ENCODE measurements around the gene MED28.
A peak's percentile ranks its signal among the peaks of the same experiment; 100 is the strongest.
"Not testable (repeated sequence)": the region's sequence is repeated elsewhere in the genome, so short reads cannot be mapped to it uniquely, and the experiment has no call there.

MED28 gene, protein sequence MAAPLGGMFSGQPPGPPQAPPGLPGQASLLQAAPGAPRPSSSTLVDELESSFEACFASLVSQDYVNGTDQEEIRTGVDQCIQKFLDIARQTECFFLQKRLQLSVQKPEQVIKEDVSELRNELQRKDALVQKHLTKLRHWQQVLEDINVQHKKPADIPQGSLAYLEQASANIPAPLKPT

DNA sequence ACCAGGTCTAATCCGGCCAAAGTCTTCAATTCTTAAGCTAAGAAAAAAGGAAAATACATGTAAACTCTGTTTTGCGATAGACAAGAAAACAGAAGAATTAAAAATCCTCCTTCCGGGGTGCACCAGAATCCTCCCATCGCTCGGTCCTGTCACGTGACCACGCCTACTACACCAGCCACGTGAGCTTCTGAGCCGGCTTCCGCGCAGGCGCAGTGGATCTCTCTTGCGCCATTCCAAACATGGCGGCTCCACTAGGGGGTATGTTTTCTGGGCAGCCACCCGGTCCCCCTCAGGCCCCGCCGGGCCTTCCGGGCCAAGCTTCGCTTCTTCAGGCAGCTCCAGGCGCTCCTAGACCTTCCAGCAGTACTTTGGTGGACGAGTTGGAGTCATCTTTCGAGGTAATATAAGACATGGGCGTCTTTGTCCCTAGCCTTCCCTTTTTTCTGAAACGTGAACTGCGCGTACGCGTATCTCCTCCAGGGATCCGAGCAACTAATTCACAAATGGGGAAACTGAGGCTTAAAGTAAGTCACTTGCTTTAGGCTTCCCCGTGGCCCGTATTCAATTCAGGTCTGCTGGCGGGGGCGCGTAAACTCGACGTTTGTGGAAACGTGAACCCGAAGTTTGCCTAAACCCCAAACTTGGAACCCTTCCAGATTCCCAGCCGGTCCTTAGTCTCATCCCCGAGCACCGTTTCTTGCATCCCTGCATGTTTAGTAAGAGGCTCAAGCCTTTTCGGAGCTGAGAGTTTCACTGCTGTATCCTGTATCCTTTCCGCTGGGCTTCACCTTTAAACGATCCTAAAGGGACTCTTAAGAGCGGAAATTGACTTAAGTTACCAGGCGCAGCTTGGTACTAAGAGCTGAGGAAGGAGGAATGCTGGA, at the start of gene MED28:
MED28 (plus strand) TSS at position 226 of the 884 bp plus-strand sequence; CDS start at position 240, 14 bp downstream.
- peak; percentile 99 for DNase-seq

DNA sequence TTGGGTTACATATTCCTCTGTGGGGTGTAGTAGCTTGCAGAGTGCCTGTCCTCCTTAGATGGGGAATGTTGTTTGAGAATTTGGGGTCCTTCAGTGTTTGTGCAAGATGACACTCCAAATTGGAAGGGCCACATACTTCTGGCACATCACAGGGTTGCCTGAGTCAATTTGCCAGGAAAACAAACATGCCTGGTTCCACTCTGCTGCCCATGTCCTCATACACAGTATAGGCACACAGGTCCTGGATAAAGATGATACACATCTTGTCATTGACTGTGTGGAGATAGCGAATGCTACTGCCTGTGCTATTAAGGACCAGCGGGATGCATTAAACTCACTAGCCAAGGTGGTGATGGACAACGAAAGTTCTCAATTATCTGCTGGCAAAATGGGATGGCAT, 48.6 kb upstream of the MED28 start:
- no peak for DNase-seq

DNA sequence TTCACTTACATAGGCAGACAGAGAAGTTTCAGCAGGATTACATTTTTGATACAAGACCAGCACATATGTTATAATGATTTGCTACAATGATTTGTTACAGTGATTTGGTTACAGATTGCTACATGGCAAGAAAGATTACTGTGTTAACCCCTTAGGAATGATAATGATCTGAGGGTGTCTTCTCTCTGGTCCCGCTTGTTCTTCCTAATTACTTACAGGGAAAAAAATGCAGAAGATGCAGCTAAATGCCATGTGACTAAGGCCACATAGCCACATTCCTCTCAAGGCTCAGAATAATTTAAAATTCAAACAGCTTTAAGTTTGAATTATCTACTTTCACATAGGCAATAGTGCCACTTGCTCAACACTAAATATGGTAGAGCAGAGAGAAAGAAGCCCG, 47.2 kb upstream of the MED28 start:
- no peak for DNase-seq

DNA sequence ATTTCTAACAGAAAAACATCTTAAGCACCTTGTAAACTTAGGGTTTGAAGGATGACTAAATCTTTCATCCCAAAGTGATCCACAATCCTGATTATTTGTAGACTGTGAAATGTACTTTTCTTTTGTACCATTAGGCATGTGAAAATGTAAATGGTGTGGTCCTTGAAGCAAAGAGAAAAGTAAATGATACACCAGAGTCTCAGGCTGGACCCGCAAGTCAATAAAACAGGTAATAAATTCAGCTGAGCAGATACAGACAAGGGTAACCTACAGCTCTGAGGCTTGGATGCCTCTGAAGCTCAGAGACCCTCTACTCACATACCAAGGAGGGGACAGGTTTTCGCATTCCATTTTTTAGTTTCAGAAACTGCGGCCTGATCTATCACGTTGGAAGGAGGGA, 40.2 kb upstream of the MED28 start:
- no peak for DNase-seq

DNA sequence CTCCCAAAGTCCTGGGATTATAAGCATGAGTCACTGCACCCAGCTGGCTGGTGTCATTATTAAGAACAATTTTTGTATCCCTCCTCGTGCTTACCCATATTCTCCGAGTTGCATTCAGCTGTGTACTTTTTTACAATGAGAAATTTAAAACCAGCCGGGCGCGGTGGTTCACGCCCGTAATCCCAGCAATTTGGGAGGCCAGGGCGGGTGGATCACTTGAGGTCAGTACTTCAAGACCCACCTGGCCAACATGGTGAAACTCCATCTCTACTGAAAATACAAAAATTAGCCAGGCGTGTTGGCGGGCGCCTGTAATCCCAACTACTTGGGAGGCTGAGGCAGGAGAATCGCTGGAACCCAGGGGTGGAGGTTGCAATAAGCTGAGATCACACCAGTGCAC, 39.3 kb upstream of the MED28 start:
- not testable (repeated sequence) for DNase-seq

DNA sequence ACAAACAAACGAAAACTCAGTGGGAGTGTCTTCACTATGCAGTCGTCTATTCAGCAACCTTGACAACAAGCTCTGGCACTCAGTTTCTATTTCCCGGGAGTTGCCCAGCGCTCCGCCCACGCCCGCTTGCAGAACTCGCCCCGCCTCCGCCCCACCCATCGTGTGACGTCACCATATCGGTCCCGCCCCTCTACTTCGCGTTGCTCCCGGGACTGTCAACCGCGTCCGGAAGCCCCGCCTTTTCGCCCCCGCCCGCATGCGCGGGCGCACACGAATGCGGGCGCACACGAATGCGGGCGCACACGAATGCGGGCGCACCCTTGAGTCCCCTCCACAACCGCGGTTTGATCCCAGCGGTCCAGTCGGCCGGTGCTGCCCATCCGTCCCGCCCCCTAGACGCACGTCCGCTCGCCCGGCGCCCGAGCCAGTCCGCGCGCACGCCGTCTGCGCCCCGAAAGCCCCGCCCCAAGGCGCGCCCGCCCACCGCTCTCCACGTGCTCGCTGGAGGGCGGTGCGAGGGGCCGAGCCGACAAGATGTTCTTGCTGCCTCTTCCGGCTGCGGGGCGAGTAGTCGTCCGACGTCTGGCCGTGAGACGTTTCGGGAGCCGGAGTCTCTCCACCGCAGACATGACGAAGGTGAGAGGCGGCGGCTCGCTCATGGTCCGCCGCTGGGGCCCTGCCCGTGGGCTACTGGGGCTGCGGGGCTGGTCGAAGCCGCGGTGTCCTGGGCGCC, 37.3 kb upstream of the MED28 start, which contains the start of gene LAP3:
LAP3 (plus strand) TSS at position 267 of the 733 bp plus-strand sequence; CDS start at position 535, 268 bp downstream.
- DNase-seq, result peak; percentile 99

DNA sequence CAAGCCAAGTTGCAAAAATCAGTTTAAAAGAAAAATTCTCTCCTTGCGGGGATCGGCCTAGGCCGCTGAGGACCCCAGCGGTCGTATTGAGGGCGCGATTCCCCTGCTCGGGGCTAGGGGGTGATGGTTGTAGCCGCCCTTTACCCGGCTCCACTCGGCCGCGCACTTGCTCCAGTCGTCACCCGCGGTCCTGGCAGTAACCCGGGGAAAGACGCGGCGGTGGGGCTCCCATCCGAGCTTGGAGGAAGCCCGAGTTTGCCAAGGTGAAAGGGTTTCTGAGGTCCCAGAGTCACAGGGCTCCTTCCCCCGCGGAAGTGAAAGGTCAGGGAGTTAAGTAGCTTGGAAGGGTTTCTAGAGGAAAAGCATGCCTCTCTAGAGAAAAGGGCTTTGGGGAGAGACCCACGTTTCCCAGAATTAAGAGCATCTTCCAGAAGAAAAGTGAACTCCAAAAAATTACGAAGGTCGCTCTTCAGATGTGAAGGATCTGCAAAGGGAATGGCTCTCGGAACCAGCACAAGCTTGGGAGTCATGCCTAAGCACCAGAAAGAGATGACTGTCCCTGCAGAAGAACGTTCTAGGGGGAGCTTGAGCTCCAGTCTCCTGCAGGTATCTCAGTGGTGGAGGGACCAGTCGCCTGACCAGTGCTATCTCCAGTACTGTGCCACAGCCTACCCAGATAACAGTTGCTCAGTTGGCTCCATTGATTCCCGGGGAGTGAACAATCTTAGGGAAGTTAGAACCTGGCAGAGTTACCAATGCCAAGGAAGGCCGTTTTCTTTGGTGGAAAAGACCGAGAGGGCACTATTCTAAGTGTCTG, 36.6 kb upstream of the MED28 start:
- DNase-seq, result peak; percentile 73

DNA sequence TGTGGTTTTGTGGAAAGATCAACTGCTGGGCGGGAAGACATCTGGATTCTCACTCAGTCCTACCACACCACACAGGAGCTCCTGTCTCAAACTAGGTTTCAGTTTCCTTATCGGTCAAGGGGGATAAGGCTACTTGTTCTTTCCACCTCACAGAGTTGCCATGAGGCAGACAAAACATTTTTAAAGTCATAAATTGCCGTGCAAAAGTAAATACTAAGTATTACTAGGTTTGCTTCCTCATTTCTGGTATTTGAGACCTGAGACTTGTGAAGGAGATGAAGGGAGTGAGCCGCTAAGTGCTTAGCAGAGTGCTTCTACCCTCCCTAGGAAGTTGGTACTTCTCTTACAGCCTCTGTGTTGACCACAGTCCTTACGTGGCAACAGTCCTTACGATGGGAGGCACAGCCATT, 36.0 kb upstream of the MED28 start:
- peak; percentile 15 for DNase-seq

DNA sequence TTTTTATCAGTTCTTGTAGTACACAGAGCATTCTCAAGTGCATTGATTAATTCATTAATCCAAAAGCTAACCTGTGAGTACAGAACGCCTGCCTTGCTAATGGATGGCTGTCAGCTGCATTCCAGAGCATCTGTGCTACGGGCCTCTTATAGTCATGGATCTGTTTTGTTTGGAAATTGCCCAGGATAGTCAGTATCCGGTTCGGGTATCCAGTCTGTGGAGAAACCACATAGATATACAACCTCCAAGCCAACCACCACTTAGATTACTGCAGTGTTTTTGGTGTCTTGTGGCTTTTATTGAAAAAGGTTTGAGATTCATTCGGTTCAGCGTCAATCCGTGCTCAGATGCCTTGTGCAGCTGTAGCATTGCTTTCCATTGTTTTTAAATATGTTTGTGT, 33.5 kb upstream of the MED28 start:
- DNase-seq, result no peak

DNA sequence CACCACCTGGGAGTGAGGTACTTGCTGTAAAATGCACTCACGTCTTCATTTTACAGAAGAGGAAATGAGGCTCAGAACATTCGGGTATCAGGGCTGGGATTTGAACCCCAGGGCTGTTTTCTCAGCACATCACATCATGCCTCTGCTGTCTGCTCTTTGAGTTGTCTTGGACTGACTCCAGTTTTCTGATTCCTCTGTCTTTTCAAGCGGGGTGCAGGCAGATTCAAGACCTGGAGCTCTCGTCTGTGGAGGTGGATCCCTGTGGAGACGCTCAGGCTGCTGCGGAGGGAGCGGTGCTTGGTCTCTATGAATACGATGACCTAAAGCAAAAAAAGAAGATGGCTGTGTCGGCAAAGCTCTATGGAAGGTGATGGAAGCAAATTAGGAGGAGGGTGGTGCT, 31.2 kb upstream of the MED28 start:
- DNase-seq, result no peak

DNA sequence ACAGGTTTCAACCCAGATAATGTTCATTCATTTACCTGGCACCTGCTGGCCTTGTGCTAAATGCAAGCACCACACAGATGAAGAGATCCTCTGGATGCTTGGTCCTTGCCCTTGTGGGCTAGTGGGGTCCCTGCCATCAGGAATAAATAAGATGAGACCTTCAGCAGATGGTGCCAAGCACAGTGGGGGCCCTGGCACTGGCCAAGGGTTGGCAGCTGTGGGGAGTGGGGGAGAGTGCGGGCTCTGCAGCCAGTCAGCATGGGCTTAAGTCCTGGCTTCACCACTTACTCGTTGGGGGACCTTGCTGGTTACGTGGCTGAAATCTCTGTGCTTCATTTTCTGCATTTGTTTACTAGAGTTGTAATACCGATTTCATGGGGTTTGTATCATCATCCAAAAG, 30.5 kb upstream of the MED28 start:
- no peak for DNase-seq

DNA sequence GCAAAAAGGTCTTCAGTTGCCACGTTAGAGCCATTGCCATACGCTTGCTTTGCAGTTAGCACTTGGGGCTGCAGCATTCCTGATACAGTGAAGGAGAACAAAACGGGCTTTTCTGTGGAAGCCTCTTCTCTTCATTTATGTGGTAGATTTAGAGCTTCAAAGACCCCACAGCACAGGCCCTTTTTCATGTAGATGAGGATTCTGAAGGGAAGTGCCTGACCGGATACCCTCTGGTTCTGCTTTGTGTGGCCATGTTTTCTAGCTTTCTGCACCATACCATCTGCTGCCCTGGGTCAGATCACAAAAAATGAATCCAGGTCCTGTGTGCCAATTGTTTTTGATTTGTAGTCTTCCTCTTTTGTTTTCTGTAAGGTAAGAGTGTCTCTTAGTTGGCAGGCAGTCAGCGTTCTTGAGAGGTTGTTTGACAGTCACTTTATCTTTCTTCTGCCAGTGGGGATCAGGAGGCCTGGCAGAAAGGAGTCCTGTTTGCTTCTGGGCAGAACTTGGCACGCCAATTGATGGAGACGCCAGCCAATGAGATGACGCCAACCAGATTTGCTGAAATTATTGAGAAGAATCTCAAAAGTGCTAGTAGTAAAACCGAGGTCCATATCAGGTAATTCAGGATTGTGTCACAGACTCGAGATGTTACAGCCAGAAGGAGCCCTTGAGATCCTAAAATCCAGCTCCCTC, 29.8 kb upstream of the MED28 start:
- DNase-seq, result no peak

DNA sequence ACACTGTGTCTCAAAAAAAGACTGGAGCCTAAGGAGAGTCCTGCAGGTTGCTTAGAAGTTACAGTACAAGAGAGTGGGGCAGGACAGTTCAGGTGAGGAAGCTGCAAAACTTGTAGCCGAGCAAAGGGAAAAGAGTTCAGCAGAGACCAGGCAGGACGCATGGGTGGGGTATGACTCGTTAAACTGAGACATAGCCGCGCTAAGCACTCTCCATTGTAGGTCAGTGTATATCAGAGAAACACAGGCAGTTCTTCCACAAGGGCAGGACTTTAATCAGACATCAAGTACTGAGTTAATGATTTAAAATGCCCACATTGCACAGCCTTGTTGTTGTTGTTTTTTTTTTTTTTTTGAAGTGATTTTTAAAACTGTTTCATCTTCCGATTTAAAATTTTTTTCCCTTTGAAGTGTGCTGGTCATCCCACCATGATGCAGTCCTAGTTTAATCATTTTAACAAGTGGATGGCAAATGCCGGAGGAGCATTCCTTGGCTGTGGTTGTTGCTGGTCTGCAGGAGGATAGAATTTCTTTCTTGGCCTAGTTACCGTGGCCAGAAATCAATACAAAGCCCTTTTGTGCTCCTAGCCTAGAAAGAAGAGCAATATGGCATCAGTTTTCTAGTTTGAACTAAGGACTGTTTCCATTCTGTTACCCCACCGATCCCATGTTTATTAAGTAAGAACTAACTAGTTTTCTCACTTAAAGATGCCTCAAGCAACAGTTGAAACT, 27.2 kb upstream of the MED28 start:
- DNase-seq, result no peak

DNA sequence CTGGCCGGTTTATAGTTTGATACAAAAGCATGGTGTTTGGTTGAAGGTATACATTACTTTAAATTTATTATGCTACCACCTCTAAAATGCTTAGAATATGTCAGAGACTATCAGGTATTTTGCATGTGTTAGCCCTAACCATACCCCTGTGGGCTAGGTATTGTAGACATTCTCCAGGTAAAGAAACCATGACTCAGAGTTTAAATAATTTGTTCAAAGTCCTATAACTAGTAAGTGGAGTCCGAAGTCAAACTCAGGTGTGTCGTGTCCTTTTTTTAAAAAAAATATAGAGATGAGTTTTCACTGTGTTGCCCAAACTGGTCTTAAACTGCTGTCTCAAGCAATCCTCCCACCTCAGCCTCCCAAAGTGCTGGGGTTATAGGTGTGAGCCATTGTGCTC, 25.1 kb upstream of the MED28 start:
- DNase-seq, result no peak

DNA sequence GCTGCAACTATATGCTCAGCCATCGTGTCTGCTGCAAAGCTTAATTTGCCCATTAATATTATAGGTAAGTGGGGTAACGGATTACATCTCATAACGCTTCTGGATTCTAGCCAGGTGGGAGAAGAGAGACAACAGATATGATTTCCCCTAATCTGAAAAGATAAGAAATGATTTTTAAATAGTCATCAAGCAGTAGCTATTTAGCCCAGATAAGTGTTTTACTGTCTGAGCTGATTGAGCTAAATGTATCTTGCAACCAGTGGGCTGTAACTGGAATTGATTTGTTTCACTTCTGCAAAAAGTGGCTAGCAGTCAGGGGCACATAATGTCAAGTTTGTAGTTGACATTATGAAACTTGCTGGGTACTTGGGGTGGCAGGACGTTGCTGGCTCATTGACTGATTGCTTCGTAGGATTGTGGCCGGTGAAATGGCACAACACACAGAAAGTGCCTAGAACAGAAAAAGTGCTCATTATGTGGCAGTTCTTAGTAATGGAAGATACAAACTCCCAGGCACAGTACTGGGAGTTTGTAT, 18.9 kb upstream of the MED28 start:
- no peak for DNase-seq

DNA sequence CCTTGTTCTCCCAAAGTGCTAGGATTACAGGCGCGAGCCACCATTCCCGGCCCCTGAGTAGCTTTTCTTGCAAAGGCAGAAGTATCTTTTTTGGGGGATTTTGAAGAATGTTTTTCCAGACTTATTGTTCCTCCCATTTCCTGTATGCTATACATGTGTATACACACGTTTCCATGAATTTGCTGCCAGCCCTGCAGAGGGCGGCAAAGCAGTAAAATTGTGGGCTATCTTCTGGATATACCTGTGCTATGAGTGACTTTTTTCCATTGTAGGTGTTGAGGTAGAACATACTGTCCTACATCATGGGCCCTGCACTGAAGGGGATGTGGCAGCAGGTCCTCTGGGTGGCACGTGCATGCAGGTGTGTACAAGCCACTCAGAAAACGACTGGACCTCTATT, 16.9 kb upstream of the MED28 start:
- DNase-seq, result peak; percentile 81

DNA sequence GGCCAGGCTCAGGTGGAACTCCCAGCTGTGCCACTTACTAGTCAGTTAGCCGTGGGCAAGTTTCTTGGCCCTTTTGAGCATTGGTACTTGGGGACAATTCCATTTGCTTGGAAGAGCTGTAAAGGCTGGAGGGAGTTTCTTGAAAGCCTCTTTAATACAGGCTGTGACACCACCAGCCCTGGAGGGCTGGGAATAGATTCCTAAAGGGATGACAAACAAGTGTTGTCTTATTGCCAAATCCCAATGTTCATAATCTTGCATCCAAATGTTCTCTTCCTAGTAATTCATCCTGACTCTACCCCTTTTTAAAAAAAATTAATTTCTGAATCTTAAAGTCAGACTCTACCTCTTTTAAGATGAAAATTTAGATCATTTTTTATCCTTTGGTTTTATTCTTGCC, 14.6 kb upstream of the MED28 start:
- no peak for DNase-seq

DNA sequence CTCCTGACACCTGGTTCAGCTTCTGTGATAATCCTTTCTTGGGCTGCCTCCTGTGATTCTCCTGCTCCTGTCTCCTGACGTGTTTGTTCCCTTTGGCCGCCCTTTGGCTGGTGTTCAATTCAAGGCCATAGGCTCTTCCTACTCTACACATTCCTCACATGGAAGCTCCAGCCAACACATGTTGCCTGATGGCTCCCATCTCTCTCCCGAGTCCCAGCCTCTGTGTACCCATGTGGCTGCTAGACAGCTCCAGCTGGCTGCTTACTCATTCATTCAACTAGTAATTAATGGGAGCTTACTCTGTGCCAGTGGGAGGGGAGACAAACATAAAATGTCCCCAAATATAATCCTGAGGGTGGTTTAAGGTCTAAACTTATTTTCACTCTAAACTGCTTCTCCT, 9.2 kb upstream of the MED28 start:
- DNase-seq, result no peak

DNA sequence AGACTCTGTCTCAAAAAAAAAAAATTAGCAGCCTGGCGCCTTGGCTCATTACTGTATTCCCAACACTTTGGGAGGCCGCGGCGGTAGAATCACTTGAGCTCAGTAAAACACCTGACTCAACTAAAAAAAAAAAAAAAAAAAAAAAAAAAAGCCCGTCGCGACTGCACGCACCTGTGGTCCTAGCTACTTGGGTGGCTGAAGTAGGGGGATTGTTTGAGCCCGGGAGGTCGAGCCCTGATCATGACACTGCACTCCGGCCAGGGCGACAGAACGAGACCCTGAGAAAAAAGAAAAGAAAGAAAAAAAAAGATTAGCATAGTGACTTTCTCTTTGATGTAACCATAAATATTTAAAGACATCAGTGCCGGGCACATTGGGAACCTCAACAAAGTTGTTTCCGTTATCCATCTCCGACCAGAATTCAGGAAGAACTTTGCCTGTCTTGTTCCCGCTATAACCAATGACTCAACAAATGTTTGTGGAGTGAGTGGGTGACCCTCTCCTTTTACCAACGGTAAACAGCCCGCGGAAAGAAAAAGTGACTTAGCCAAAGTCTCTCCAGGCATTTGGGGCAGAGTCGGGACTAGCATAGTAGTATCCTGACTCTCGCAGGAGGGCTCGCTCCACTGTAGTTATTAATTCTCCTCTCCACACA, 553 bp upstream of the MED28 start:
- peak; percentile 83 for DNase-seq

DNA sequence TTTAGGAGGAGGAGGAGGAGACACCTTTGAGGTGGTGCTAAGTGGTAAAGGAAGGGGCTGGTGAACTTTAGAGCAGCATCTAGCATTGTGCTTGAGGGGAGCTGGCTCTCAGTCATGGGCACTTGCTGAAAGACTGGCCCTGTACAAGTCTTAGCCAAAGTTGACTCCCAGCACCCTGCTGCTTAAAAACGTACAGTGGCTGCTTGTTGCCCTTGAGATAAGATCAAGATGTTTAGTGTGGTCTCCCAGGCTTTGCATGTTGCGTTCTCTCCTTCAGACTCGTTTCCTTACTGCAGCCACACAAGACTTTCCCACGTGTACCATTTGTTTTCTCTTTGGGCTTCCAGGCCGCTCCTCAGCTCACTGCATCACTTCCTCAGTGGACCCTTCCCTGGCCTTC, 1.8 kb downstream of the MED28 start:
- no peak for DNase-seq

DNA sequence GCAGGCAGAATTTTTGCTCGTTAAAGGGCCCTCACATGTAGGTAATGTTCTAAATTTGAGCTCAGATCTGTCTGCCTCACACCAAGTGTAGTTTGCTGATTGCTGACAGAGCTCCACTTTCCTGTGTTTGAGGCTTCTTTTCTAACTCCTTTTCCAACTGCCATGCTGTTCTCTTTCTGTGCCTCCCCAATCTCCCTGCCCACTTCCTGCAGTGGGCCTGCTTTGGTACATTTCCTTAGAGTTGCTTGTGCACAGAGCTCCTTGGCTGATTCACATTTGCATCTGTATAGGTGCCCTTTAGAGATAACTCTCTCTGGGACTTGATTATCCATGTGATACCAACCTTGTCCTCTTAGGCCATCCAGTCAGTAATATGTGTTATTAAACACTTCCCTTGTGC, 4.5 kb downstream of the MED28 start:
- no peak for DNase-seq
